Trophoblast cell (in vitro differentiated cells and primary cell): ENCODE measurements around the gene FOSB.
"Not testable (repeated sequence)": the region's sequence is repeated elsewhere in the genome, so short reads cannot be mapped to it uniquely, and the experiment has no call there.

Experiments
- DNase-seq, 2 donors: peaks; one replicate each; pipeline ENCODE4 v3.0.0-alpha.2; 2016
- H2AFZ ChIP-seq: 2 replicates; pipeline ENCODE4 v1.6.1; 2013; ENCODE audit warnings: low read length, moderate library complexity, mild to moderate bottlenecking; ENCODE audit not compliant: insufficient read depth, poor library complexity
- H2AK5ac ChIP-seq: 2 replicates; pipeline ENCODE4 v1.6.1; 2013; ENCODE audit warnings: mild to moderate bottlenecking, low read length
- H2BK120ac ChIP-seq: 2 replicates; pipeline ENCODE4 v1.6.1; 2013; ENCODE audit warnings: low read length, mild to moderate bottlenecking, moderate library complexity; ENCODE audit not compliant: insufficient read depth, poor library complexity
- H2BK12ac ChIP-seq: 2 replicates; pipeline ENCODE4 v1.6.1; 2013; ENCODE audit warnings: mild to moderate bottlenecking, low read length, moderate library complexity
- H2BK5ac ChIP-seq: 2 replicates; pipeline ENCODE4 v1.6.1; 2013; ENCODE audit warnings: low read length, low read depth, moderate library complexity, mild to moderate bottlenecking; ENCODE audit not compliant: poor library complexity
- H3K14ac ChIP-seq: 2 replicates; pipeline ENCODE4 v1.6.1; 2013; ENCODE audit warnings: mild to moderate bottlenecking, low read length
- H3K18ac ChIP-seq: 2 replicates; pipeline ENCODE4 v1.6.1; 2013; ENCODE audit warnings: mild to moderate bottlenecking, low read length
- H3K23ac ChIP-seq: 2 replicates; pipeline ENCODE4 v1.6.1; 2013; ENCODE audit warnings: low read length
- H3K27ac ChIP-seq: 2 replicates; pipeline ENCODE4 v1.5.1; 2013; ENCODE audit warnings: low read depth, mild to moderate bottlenecking, inconsistent platforms, low read length, moderate library complexity
- H3K27me3 ChIP-seq: 2 replicates; pipeline ENCODE4 v1.6.1; 2013; ENCODE audit warnings: inconsistent platforms, mild to moderate bottlenecking, low read length, moderate library complexity; ENCODE audit not compliant: insufficient read depth
- H3K36me3 ChIP-seq, 2 experiments: 1 replicate in 1 of 2; 2 replicates in 1 of 2; pipeline ENCODE4 v1.6.1; 2013; ENCODE audit warnings: low read length in 2 of 2, mild to moderate bottlenecking in 2 of 2, moderate library complexity in 1 of 2; ENCODE audit not compliant: insufficient read depth in 2 of 2, control insufficient read depth in 1 of 2
- H3K4ac ChIP-seq: 2 replicates; pipeline ENCODE4 v1.6.1; 2013; ENCODE audit warnings: low read depth, mild to moderate bottlenecking, low read length, moderate library complexity
- H3K4me1 ChIP-seq, 2 experiments: 1 replicate in 1 of 2; 2 replicates in 1 of 2; pipeline ENCODE4 v1.6.1; 2013; ENCODE audit warnings: low read length in 2 of 2, mild to moderate bottlenecking in 2 of 2, moderate library complexity in 1 of 2; ENCODE audit not compliant: insufficient read depth in 2 of 2, control insufficient read depth in 1 of 2
- H3K4me2 ChIP-seq: 2 replicates; pipeline ENCODE4 v1.6.1; 2013; ENCODE audit warnings: inconsistent platforms, mild to moderate bottlenecking, low read length, moderate library complexity
- H3K4me3 ChIP-seq: 2 replicates; pipeline ENCODE4 v1.5.1; 2013; ENCODE audit warnings: mild to moderate bottlenecking, low read depth, low read length, inconsistent platforms
- H3K79me1 ChIP-seq: one replicate; pipeline ENCODE4 v1.6.1; 2013; ENCODE audit warnings: low read length
- H3K79me2 ChIP-seq: 2 replicates; pipeline ENCODE4 v1.6.1; 2013; ENCODE audit warnings: low read length, mild to moderate bottlenecking; ENCODE audit not compliant: control insufficient read depth, insufficient read depth, poor library complexity
- H3K9ac ChIP-seq: 2 replicates; pipeline ENCODE4 v1.6.1; 2013; ENCODE audit warnings: mild to moderate bottlenecking, low read length
- H3K9me3 ChIP-seq: 2 replicates; pipeline ENCODE4 v1.6.1; 2013; ENCODE audit warnings: low read depth, mild to moderate bottlenecking, control low read depth, inconsistent platforms, low read length; ENCODE audit not compliant: insufficient read depth
- H4K12ac ChIP-seq: 2 replicates; pipeline ENCODE4 v1.6.1; 2013; ENCODE audit warnings: low read depth, mild to moderate bottlenecking, low read length, moderate library complexity
- H4K8ac ChIP-seq: 2 replicates; pipeline ENCODE4 v1.6.1; 2013; ENCODE audit warnings: low read depth, mild to moderate bottlenecking, low read length, moderate library complexity
- H4K91ac ChIP-seq: one replicate; pipeline ENCODE4 v1.6.1; 2013; ENCODE audit warnings: low read depth, mild to moderate bottlenecking, low read length, moderate library complexity
- WGBS: extraction: QIAGEN DNeasy Blood & Tissue Kit; methylation state at CpG from one replicate; pipeline ENCODE4 v1.1.7; 2013; ENCODE audit warnings: missing lambda C conversion rate; ENCODE audit not compliant: insufficient read length, insufficient coverage; ENCODE audit errors: extremely low coverage; 5-methylcytosine and 5-hydroxymethylcytosine counted together

Gene FOSB

DNA sequence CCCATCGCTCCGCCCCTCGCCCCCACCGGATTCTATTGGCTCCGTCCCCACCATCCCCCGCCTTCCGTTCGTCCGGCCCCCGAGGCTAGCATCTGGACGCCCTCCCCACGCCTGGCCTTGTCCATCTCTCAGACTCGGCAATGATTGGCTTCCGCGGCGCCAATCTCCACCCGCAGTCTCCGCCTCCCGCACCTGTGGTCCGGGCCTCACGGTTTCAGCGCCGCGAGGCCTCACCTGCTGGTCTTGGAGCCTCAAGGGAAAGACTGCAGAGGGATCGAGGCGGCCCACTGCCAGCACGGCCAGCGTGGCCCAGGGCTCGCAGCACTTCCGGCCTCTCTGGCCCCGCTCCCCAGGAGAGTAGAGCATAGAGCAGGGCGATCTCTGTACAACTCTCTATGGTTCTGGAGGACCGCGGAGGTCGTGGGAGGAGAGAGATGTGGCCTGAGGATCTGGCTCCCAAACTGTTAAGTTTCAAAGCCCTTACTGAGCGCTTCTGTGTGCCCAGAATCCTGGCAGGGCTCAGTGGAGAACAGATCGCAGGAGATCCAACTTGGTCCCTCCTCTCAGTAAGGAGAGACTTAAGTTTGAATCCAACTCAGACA lies 44.1 kb upstream of the FOSB start, which contains the start of gene ERCC1:
Gene ERCC1, minus strand, starts transcription at position 329 of the 602 bp plus-strand sequence. CDS start 543 bp downstream, outside the sequence.
- Histone ChIP-seq H3K79me2 (peaks cover 8% of the 10 kb centered on the region), H2BK5ac (peak within 1 kb of the TSS; percentile 94), H3K23ac (no peak within 1 kb of the TSS), H4K8ac (peak within 1 kb of the TSS; percentile 100), H3K36me3 (peaks cover 7 to 18% of the 10 kb centered on the region in 2 experiments), H3K18ac (peak within 1 kb of the TSS; percentile 98), H3K9ac (peak within 1 kb of the TSS; percentile 75), H4K91ac (peak within 1 kb of the TSS; percentile 94), H3K14ac (peak within 1 kb of the TSS; percentile 98), H3K4me3 (peak within 1 kb of the TSS; percentile 76), H2BK120ac (peak within 1 kb of the TSS; percentile 99), H3K4me2 (peak within 1 kb of the TSS; percentile 67), H3K4ac (peak within 1 kb of the TSS; percentile 77), H3K4me1 (peaks cover 11 to 18% of the 10 kb centered on the region in 2 experiments), H3K79me1 (peaks cover 17% of the 10 kb centered on the region), H3K9me3 (no peaks in the 10 kb centered on the region), H3K27me3 (no peaks in the 10 kb centered on the region), H3K27ac (peak within 1 kb of the TSS; percentile 96), H2AK5ac (peak within 1 kb of the TSS; percentile 99), H2AFZ (peak within 1 kb of the TSS; percentile 82), H2BK12ac (peak within 1 kb of the TSS; percentile 64), H4K12ac (peak within 1 kb of the TSS; percentile 98)
- no CpG with 5 or more reads among the region's 37 CpGs for WGBS
- peak; percentile 98 to 99 for DNase-seq

- DNase-seq, result peak; percentile 83 to 90
- Histone ChIP-seq H3K27ac (peak overlapping the region; percentile 96), H2BK5ac (peak overlapping the region; percentile 94), H4K8ac (peak overlapping the region; percentile 100), H3K14ac (peak overlapping the region; percentile 98), H3K9me3 (no peaks in the 10 kb centered on the region), H3K4ac (peak overlapping the region; percentile 77), H4K12ac (peak overlapping the region; percentile 98), H2BK120ac (peak overlapping the region; percentile 99), H2BK12ac (peak overlapping the region; percentile 58), H3K79me1 (peaks cover 21% of the 10 kb centered on the region), H3K4me3 (peak overlapping the region; percentile 58), H3K27me3 (no peaks in the 10 kb centered on the region), H3K18ac (peak overlapping the region; percentile 98), H3K4me2 (peak overlapping the region; percentile 67), H3K23ac (no peak overlapping the region), H3K79me2 (peaks cover 8% of the 10 kb centered on the region), H3K4me1 (peaks cover 5 to 15% of the 10 kb centered on the region in 2 experiments), H2AK5ac (peak overlapping the region; percentile 96), H3K36me3 (peaks cover 4 to 11% of the 10 kb centered on the region in 2 experiments), H2AFZ (peak overlapping the region; percentile 82), H4K91ac (peak overlapping the region; percentile 94), H3K9ac (peak overlapping the region; percentile 75)
- WGBS, result no CpG with 5 or more reads among the region's 24 CpGs
Observed at GRCh38 chr19:45424191-45425058, 43.4 kb upstream of the FOSB start.

GRCh38 chr19:45428384-45429231 lies 39.2 kb upstream of the FOSB start:
- H3K18ac ChIP-seq, result peak overlapping the region; percentile 36
- H2BK120ac ChIP-seq, result peak overlapping the region; percentile 86
- peak overlapping the region; percentile 22 for H2BK5ac ChIP-seq
- H3K27ac ChIP-seq, result peak overlapping the region; percentile 8
- WGBS, result no CpG with 5 or more reads among the region's 73 CpGs
- peak overlapping the region; percentile 10 for H2BK12ac ChIP-seq
- H3K4ac ChIP-seq, result peak overlapping the region; percentile 48
- peak overlapping the region; percentile 86 for H3K4me2 ChIP-seq
- no peak overlapping the region for H2AK5ac ChIP-seq
- H3K14ac ChIP-seq, result peak overlapping the region; percentile 58
- H4K12ac ChIP-seq, result peak overlapping the region; percentile 76
- H3K4me1 ChIP-seq, result peaks cover 0 to 6% of the 10 kb centered on the region in 2 experiments
- peak overlapping the region; percentile 30 for H3K9ac ChIP-seq
- peak overlapping the region; percentile 85 for H2AFZ ChIP-seq
- H3K27me3 ChIP-seq, result no peaks in the 10 kb centered on the region
- DNase-seq, result peak; percentile 61 to 62
- H3K4me3 ChIP-seq, result peak overlapping the region; percentile 75
- peak overlapping the region; percentile 71 for H4K91ac ChIP-seq
- H3K79me1 ChIP-seq, result peaks cover 15% of the 10 kb centered on the region
- H3K9me3 ChIP-seq, result no peaks in the 10 kb centered on the region
- H3K79me2 ChIP-seq, result peaks cover 4% of the 10 kb centered on the region
- peak overlapping the region; percentile 80 for H4K8ac ChIP-seq
- no peaks in the 10 kb centered on the region for H3K36me3 ChIP-seq
- H3K23ac ChIP-seq, result no peak overlapping the region

DNA sequence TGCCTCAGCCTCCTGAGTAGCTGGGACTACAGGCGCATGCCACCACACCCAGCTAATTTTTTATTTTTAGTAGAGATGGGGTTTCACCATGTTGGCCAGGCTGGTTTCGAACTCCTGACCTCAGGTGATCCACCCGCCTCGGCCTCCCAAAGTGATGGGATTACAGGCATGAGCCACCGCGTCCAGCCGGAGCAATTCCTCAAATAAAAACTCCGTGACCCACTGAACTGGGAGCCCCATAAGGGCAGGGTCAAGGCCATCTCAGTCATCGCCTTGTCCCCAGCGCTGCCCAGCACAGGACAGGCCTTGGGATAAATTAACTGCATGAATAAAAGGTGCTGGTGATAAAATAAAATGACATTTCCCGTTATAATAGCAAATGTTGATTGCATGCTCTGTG lies 37.9 kb upstream of the FOSB start:
- H3K14ac ChIP-seq, H3K23ac ChIP-seq: not testable (repeated sequence)
- WGBS, result no CpG with 5 or more reads among the region's 11 CpGs

More for the DNA sequence above, 37.9 kb upstream of the FOSB start:
- not testable (repeated sequence) for H3K36me3 ChIP-seq, H2BK5ac ChIP-seq, H3K27me3 ChIP-seq, H2AK5ac ChIP-seq, H4K12ac ChIP-seq, H2BK12ac ChIP-seq, H4K91ac ChIP-seq, H3K18ac ChIP-seq, H3K79me1 ChIP-seq, DNase-seq, H3K9ac ChIP-seq, H3K9me3 ChIP-seq, H2BK120ac ChIP-seq, H3K27ac ChIP-seq, H3K4ac ChIP-seq, H3K4me3 ChIP-seq, H3K79me2 ChIP-seq, H3K4me1 ChIP-seq, H4K8ac ChIP-seq, H2AFZ ChIP-seq, H3K4me2 ChIP-seq
